GM23248 (cell line): ENCODE results near the gene SAFB2.

ENCODE experiments used
- EZH2 ChIP-seq: fragments of 200-600 bp; sonication (generic); IDR thresholded peaks from 2 replicates; pipeline ENCODE4 v1.6.1; 2018; ENCODE audit warnings: antibody characterized with exemption, mild to moderate bottlenecking; ENCODE audit not compliant: insufficient read depth, poor library complexity, severe bottlenecking
- EZH2phosphoT487 ChIP-seq: fragments of 200-600 bp; sonication (generic); IDR thresholded peaks from 2 replicates; pipeline ENCODE4 v1.6.1; 2018; ENCODE audit warnings: antibody characterized with exemption, moderate library complexity, mild to moderate bottlenecking, low read depth; ENCODE audit not compliant: insufficient read depth

DNA sequence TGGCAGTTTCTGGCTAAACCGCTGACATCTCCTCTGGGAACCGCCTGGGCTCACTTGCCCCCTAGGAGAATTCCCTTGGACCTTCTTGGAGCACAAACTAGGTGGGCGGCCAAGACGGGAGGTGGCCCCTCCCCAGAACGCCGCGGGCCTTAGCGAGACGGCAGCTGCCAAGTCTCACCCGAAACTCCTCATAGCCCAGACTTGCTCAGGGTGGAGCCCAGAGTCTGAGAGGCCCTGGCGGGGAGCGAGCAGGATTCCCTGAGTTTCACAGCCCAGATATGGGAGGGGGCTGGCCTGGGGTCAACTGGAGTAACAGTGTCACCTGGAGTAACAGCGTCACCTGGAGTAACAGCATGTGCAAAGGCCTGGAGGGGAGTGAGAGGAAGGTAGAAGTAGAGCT is 64.9 kb downstream of the SAFB2 start:
- TF ChIP-seq EZH2: no peak
- TF ChIP-seq EZH2phosphoT487: no peak
